ENCODE measurements around the gene CALN1.
A peak's percentile ranks its signal among the peaks of the same experiment; 100 is the strongest.
"Not testable (repeated sequence)": the region's sequence is repeated elsewhere in the genome, so short reads cannot be mapped to it uniquely, and the experiment has no call there.

CALN1 gene

DNA sequence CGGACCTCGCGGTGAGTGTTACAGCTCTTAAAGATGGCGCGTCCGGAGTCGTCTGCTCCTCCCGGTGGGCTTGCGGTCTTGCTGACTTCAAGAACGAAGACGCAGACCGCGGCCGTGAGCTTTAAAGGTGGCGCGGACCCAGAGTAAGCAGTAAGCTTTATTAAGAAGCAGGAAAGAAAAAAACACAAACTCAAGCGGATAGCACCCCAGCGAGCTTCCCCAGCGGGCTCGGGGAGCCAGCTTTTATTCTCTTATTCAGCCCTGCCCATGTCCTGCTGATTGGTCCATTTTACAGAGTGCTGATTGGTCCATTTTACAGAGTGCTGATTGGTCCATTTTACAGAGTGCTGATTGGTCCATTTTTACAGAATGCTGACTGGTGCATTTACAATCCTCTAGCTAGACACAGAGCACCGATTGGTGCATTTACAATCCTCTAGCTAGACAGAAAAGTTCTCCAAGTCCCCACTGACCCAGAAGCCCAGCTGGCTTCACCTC lies at the start of gene CALN1:
CALN1 (minus strand) TSS at position 218 of the 498 bp plus-strand sequence.
- H3K9me3 ChIP-seq = peaks cover 11% of the 10 kb centered on the region
- H3K27ac ChIP-seq, H3K27me3 ChIP-seq, H4K20me1 ChIP-seq, H3K9ac ChIP-seq, H3K36me3 ChIP-seq, H3K4me1 ChIP-seq, H3K4me2 ChIP-seq, H3K4me3 ChIP-seq: not testable (repeated sequence)

DNA sequence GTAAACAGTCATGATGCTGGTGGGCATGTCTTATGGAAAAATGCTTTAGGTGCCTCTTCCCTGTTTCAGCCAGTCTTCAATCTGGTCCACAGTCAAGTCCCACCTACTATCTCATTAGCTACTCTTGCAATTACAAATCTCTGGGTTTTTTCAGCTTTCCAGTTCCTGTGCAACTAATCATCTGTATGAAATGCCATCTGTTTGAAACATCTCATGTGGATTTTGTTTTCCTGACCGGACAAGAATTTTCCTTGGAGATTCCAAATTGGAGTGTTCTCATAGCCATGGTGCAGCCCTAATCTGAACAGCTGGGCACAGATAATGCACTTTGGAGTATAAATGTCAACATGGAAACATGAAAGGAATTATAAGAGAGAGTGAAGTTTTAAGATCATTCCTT lies 41.3 kb upstream of the CALN1 start:
- no peaks in the 10 kb centered on the region for H3K4me1 ChIP-seq
- H3K4me2 ChIP-seq = no peak overlapping the region
- no peaks in the 10 kb centered on the region for H4K20me1 ChIP-seq
- no peak overlapping the region for H3K27ac ChIP-seq
- H3K9me3 ChIP-seq = peaks cover 14% of the 10 kb centered on the region
- TF ChIP-seq Cebpa-rat (IDR thresholded peaks at IDR 0.05) = no peak
- no peak overlapping the region for H3K4me3 ChIP-seq
- H3K27me3 ChIP-seq = no peaks in the 10 kb centered on the region
- H3K9ac ChIP-seq = no peak overlapping the region
- no peaks in the 10 kb centered on the region for H3K36me3 ChIP-seq

DNA sequence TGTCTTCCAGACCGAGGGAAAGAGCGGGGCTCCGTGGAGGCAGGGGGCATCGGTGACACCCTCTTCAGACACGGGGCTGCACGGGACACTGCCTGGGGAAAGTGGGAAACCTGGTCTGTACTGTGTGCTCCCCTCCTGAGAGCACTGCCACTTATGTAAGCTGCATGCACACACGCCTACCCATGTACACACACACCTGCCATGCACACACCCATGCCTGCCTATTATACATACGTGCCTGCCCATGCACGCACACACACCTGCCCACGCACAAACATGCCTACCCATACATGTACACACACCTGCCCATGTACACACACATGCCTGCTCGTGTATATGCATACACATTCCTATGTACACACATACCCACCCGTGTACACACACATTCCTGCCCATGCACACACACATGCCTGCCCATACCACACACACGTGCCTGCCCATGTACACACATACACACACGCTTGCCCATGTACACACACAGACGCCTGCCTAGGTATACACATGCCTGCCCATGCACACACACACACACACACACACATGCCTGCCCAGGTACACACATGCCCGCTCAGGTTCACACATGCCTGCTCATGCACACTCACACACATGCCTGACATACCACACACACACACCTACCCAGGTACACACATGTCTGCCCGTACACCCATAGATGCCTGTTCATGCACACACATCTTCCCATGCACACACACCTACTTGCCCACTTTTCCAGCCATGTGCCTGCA lies 35.5 kb upstream of the CALN1 start:
- Histone ChIP-seq H3K36me3 (no peaks in the 10 kb centered on the region), H3K9ac (no peak overlapping the region), H3K9me3 (peaks cover 4% of the 10 kb centered on the region), H3K27me3 (no peaks in the 10 kb centered on the region), H3K4me1 (peaks cover 37% of the 10 kb centered on the region), H3K4me2 (peak overlapping the region; percentile 64; the same call in 1 of the 2 replicates), H4K20me1 (no peaks in the 10 kb centered on the region), H3K4me3 (no peak overlapping the region), H3K27ac (no peak overlapping the region)
- no peak for TF ChIP-seq Cebpa-rat (IDR thresholded peaks at IDR 0.05)

DNA sequence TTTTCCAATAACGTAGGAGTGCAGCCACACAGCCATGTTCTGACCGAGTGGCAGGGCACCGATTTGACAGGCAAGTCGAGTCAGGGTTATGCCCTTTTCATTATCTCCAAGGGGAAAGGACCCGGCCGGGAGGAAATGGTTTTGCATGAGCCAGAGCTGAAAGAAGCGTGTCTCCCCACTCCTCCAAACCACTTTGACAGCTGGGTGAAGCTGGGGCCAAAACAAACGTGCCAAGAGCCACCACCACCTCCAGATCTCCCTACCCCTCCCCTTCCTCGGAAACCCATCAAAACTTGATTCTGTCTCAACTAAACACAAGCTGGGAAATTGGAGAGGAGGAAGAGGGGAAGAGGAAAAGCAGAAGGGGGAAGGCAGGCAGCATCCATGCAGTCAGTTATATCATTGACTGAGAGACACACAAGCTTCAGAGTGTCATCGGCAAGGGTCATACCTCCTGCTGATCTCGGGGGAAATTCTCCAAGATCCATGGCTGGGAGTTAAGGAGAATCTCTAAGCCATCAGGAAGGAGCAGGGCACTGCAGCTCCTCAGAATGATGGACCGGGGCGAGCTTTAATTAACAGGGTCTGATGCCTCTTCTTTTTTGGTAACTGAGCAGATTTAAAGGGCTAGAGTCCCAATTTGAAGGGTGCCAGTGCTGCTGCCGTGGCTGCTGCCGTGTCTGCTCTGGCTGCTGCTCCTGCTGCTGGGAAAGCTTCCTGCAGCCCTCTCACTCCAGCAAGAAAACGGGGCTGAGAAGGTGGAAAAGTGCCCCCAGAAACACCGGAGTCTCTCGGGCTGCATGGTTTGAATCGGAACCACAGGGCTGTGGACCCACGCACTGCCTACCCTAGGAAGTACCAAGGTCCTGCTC lies 34.7 kb upstream of the CALN1 start:
- H3K9ac ChIP-seq = no peak overlapping the region
- TF ChIP-seq Cebpa-rat (IDR thresholded peaks at IDR 0.05) = no peak

DNA sequence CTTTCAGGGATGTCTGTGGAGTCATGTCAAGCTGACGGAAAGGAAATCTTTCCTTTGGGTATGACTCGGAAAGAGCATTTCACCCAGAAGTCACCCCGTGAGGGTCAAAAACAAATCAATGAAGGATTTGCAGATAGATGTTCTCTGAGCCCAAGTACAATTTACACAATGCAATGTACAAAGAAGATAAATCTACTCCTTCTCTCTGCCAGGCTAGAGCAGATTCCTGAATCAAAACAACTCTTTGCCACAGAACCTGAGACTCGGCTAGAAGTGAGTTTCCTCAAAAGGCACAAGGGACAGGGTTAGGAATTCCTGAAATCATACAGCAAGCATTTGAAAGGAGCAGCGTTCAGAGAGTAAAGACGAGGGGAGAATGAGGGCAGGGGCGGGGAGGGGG lies 34.0 kb upstream of the CALN1 start:
- Histone ChIP-seq H4K20me1 (no peaks in the 10 kb centered on the region), H3K27me3 (no peaks in the 10 kb centered on the region), H3K9me3 (no peaks in the 10 kb centered on the region), H3K4me3 (no peak overlapping the region), H3K4me1 (peaks cover 37% of the 10 kb centered on the region), H3K36me3 (no peaks in the 10 kb centered on the region), H3K9ac (no peak overlapping the region), H3K4me2 (peak overlapping the region; percentile 64), H3K27ac (no peak overlapping the region)
- no peak for TF ChIP-seq Cebpa-rat (IDR thresholded peaks at IDR 0.05)

More for the DNA sequence above, 34.7 kb upstream of the CALN1 start:
- Histone ChIP-seq H3K36me3 (no peaks in the 10 kb centered on the region), H3K27me3 (no peaks in the 10 kb centered on the region), H3K9me3 (no peaks in the 10 kb centered on the region), H3K27ac (no peak overlapping the region), H3K4me2 (peak overlapping the region; percentile 64), H3K4me3 (no peak overlapping the region), H4K20me1 (no peaks in the 10 kb centered on the region), H3K4me1 (peaks cover 37% of the 10 kb centered on the region)

DNA sequence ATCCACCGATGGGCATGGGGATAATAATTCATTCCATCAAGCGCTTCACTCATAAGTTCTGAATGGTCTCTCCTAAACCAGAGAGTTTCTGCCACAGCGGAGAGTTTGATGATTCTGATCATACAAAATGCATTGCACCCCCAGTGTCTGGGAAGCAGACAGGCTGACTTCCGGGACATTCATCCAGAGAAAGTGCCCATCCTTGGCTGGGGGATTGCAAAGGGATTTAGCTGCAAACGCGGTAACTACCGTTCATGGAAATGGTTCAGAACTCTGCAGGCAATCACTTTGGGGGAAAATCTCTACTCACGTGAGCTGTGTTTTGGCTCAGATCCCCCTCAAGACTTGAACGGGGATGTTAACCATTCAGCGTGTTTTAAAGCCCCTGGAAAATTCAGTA lies 33.4 kb upstream of the CALN1 start:
- H3K27me3 ChIP-seq = no peaks in the 10 kb centered on the region
- no peak overlapping the region for H3K9ac ChIP-seq
- H3K4me1 ChIP-seq = peaks cover 37% of the 10 kb centered on the region
- no peaks in the 10 kb centered on the region for H3K9me3 ChIP-seq
- H3K4me2 ChIP-seq = peak overlapping the region; percentile 64
- no peak overlapping the region for H3K4me3 ChIP-seq
- H3K27ac ChIP-seq = no peak overlapping the region
- no peak for TF ChIP-seq Cebpa-rat (IDR thresholded peaks at IDR 0.05)
- no peaks in the 10 kb centered on the region for H4K20me1 ChIP-seq
- no peaks in the 10 kb centered on the region for H3K36me3 ChIP-seq

DNA sequence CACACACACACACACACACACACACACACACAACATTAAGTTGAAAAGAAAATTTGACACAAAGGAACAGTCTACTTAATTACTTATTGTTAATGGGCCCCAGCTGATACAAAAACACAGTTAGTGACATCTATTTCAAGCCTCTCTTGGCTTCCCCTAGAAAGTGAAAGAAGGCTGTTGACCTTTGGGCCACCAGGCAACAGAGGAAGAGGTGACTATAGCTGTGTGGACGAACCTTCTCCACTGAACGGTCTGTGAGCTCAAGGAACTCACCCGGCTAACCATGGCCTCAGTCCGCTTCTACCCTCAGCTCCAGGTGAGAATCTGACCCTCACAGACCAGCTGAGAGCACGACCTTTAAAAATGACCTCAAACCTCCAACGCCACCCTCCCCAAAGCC lies 32.9 kb upstream of the CALN1 start:
- Histone ChIP-seq H3K27me3 (no peaks in the 10 kb centered on the region), H4K20me1 (no peaks in the 10 kb centered on the region), H3K4me2 (peak overlapping the region; percentile 64)

DNA sequence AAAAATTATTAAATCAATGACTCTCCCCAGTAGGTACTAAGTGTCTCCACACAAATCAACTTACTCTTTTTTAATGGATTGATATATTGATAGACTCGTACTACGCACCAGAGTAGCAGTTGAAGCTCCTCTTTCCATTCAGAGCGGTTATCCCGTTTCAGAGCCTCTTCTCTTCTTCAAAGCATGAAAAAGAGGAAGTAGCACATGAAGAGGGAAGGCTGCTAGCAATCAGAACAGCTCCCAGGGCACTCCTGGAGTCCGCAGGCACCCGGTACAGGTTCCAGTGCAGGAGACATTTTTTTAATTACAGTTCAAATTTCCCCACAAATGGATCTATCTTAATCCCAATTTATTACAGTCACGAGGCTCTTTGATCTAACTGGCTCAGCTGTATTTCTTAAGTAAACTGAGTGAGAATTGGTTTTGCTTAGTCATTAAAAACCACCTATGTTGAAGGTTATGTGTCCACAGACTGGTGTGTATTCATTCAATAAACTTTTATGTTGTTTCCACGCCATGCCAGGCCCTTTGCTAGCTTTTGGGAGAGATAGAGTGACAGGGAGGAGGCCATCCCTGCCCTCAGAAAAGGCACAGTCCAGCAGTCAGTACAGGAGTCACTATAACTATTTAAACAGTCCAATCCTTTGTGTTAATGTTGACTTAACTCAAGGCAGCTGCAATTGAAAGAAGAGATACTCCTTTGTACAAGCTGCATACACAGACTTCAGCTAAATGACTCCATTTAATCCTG lies 32.1 kb upstream of the CALN1 start:
- Histone ChIP-seq H3K36me3 (no peaks in the 10 kb centered on the region), H4K20me1 (no peaks in the 10 kb centered on the region), H3K27me3 (no peaks in the 10 kb centered on the region), H3K4me3 (no peak overlapping the region), H3K27ac (no peak overlapping the region), H3K4me1 (peaks cover 37% of the 10 kb centered on the region), H3K9me3 (no peaks in the 10 kb centered on the region), H3K4me2 (peak overlapping the region; percentile 64), H3K9ac (no peak overlapping the region)
- no peak for TF ChIP-seq Cebpa-rat (IDR thresholded peaks at IDR 0.05)

More for the DNA sequence above, 32.9 kb upstream of the CALN1 start:
- Histone ChIP-seq H3K4me3 (no peak overlapping the region), H3K27ac (no peak overlapping the region), H3K36me3 (no peaks in the 10 kb centered on the region), H3K4me1 (peaks cover 37% of the 10 kb centered on the region), H3K9me3 (no peaks in the 10 kb centered on the region), H3K9ac (no peak overlapping the region)
- TF ChIP-seq Cebpa-rat (IDR thresholded peaks at IDR 0.05) = no peak

DNA sequence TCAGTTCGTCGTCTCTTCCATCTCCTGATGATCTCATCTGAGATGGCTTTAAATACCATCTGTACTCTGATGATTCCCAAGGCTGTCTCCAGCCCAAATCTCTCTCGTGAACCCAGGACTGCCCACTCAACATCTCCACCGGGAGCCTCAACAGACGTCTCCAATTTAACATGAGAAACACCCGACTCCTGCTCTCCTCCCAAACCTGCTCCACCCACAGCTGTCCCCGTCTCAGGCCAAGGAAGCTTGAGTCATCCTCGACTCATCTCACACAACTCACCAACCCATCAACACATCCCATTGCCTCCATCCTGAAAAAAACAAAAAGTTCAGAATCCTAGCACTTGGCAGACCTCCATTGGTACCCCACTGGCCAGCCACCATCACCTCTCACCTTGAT lies 29.7 kb upstream of the CALN1 start:
- no peaks in the 10 kb centered on the region for H3K9me3 ChIP-seq
- H3K27ac ChIP-seq = no peak overlapping the region
- no peaks in the 10 kb centered on the region for H3K27me3 ChIP-seq
- no peak overlapping the region for H3K9ac ChIP-seq
- no peaks in the 10 kb centered on the region for H4K20me1 ChIP-seq
- no peaks in the 10 kb centered on the region for H3K36me3 ChIP-seq
- H3K4me3 ChIP-seq = no peak overlapping the region
- H3K4me2 ChIP-seq = no peak overlapping the region
- H3K4me1 ChIP-seq = peaks cover 31% of the 10 kb centered on the region
- TF ChIP-seq Cebpa-rat (IDR thresholded peaks at IDR 0.05) = no peak

Data from BLaER1 (cell line).